DMS153 treated with DMSO at 0.1 percent for 48 hours (cell line): ENCODE data around the gene TMEM178A.
"Not testable (repeated sequence)": the region's sequence is repeated elsewhere in the genome, so short reads cannot be mapped to it uniquely, and the experiment has no call there.

Experiments used
- DNase-seq: peaks from one replicate; lab custom pipeline; 2025; ENCODE audit not compliant: unreplicated experiment; lab: John Stamatoyannopoulos, UW

The TMEM178A gene

GRCh38 chr2:39665811-39666490 is at the start of gene TMEM178A:
Gene TMEM178A (plus strand): TSS chr2:39665917. CDS start chr2:39665975, 58 bp downstream.
- DNase-seq = no peak

GRCh38 chr2:39618236-39618635 is 47.5 kb upstream of the TMEM178A start:
- DNase-seq = no peak

GRCh38 chr2:39618736-39619135 is 47.0 kb upstream of the TMEM178A start:
- no peak for DNase-seq

- no peak for DNase-seq
These were observed 45.6 kb upstream of the TMEM178A start for GRCh38 chr2:39620067-39620466.

- DNase-seq = no peak
These were observed 44.1 kb upstream of the TMEM178A start for GRCh38 chr2:39621596-39621995.

- no peak for DNase-seq
These were observed 42.9 kb upstream of the TMEM178A start for GRCh38 chr2:39622860-39623259.

GRCh38 chr2:39623917-39624316 is 41.8 kb upstream of the TMEM178A start:
- DNase-seq = no peak

- DNase-seq = no peak
These were observed 40.4 kb upstream of the TMEM178A start for GRCh38 chr2:39625193-39625926.

GRCh38 chr2:39625927-39626270 is 39.8 kb upstream of the TMEM178A start:
- DNase-seq = no peak

- not testable (repeated sequence) for DNase-seq
These were observed 37.4 kb upstream of the TMEM178A start for GRCh38 chr2:39628346-39628745.

- DNase-seq = no peak
These were observed 36.1 kb upstream of the TMEM178A start for GRCh38 chr2:39629646-39630045.

GRCh38 chr2:39631256-39631655 is 34.5 kb upstream of the TMEM178A start:
- DNase-seq = no peak

- no peak for DNase-seq
These were observed 34.0 kb upstream of the TMEM178A start for GRCh38 chr2:39631718-39632117.

- no peak for DNase-seq
These were observed 32.8 kb upstream of the TMEM178A start for GRCh38 chr2:39632876-39633275.

- no peak for DNase-seq
These were observed 29.4 kb upstream of the TMEM178A start for GRCh38 chr2:39636306-39636705.

GRCh38 chr2:39638581-39638980 is 27.1 kb upstream of the TMEM178A start:
- no peak for DNase-seq

GRCh38 chr2:39640107-39640506 is 25.6 kb upstream of the TMEM178A start:
- DNase-seq = no peak

- DNase-seq = no peak
These were observed 25.0 kb upstream of the TMEM178A start for GRCh38 chr2:39640681-39641080.

- no peak for DNase-seq
These were observed 24.1 kb upstream of the TMEM178A start for GRCh38 chr2:39641635-39642034.

- no peak for DNase-seq
These were observed 23.5 kb upstream of the TMEM178A start for GRCh38 chr2:39642051-39642718.

- no peak for DNase-seq
These were observed 19.9 kb upstream of the TMEM178A start for GRCh38 chr2:39645826-39646225.

- DNase-seq = no peak
These were observed 19.4 kb upstream of the TMEM178A start for GRCh38 chr2:39646267-39646666.
